ENCODE measurements around the gene CLIC4.

Gene CLIC4

GRCh38 chr1:24862775-24863483, 117.7 kb downstream of the CLIC4 start:
- DNase-seq = no peak

- no peak for DNase-seq
Measured at GRCh38 chr1:24864370-24864777, 119.1 kb downstream of the CLIC4 start.

- no peak for DNase-seq
Measured at GRCh38 chr1:24865168-24865567, 119.9 kb downstream of the CLIC4 start.

GRCh38 chr1:24865587-24865986, 120.3 kb downstream of the CLIC4 start:
- no peak for DNase-seq

- DNase-seq = no peak
Measured at GRCh38 chr1:24866211-24867083, 121.2 kb downstream of the CLIC4 start.

GRCh38 chr1:24867084-24867870, 122.0 kb downstream of the CLIC4 start:
- no peak for DNase-seq

- no peak for DNase-seq
Measured at GRCh38 chr1:24868016-24868875, 123.0 kb downstream of the CLIC4 start.

GRCh38 chr1:24870551-24871195, 125.4 kb downstream of the CLIC4 start:
- no peak for DNase-seq

GRCh38 chr1:24871306-24871901, 126.2 kb downstream of the CLIC4 start:
- no peak for DNase-seq

- DNase-seq = peak; percentile 36
Measured at GRCh38 chr1:24872061-24872850, 127.0 kb downstream of the CLIC4 start.

- no peak for DNase-seq
Measured at GRCh38 chr1:24873148-24873547, 127.9 kb downstream of the CLIC4 start.

- no peak for DNase-seq
Measured at GRCh38 chr1:24874056-24874455, 128.8 kb downstream of the CLIC4 start.

- DNase-seq = no peak
Measured at GRCh38 chr1:24874611-24875234, 129.5 kb downstream of the CLIC4 start.

- no peak for DNase-seq
Measured at GRCh38 chr1:24875257-24875656, 130.0 kb downstream of the CLIC4 start.

- no peak for DNase-seq
Measured at GRCh38 chr1:24875991-24876506, 130.8 kb downstream of the CLIC4 start.

- DNase-seq = no peak
Measured at GRCh38 chr1:24878045-24878444, 132.8 kb downstream of the CLIC4 start.

- no peak for DNase-seq
Measured at GRCh38 chr1:24878775-24879742, 133.8 kb downstream of the CLIC4 start.

GRCh38 chr1:24881034-24881433, 135.8 kb downstream of the CLIC4 start:
- no peak for DNase-seq

GRCh38 chr1:24884751-24885150, 139.5 kb downstream of the CLIC4 start:
- DNase-seq = no peak

Measured in hematopoietic multipotent progenitor cell treated with erythropoietin and hydrocortisone succinate and interleukin-3 and kit ligand, for 8 days (in vitro differentiated cells).